Measurements from ENCODE around the gene PHF2. TPM values are rescaled to one million over a fixed set of nuclear protein-coding genes. Genes with fewer than 3 reads are reported as not detected.

Gene PHF2
- total RNA-seq, 1 experiment from 2014 or later: 17.4 TPM

DNA sequence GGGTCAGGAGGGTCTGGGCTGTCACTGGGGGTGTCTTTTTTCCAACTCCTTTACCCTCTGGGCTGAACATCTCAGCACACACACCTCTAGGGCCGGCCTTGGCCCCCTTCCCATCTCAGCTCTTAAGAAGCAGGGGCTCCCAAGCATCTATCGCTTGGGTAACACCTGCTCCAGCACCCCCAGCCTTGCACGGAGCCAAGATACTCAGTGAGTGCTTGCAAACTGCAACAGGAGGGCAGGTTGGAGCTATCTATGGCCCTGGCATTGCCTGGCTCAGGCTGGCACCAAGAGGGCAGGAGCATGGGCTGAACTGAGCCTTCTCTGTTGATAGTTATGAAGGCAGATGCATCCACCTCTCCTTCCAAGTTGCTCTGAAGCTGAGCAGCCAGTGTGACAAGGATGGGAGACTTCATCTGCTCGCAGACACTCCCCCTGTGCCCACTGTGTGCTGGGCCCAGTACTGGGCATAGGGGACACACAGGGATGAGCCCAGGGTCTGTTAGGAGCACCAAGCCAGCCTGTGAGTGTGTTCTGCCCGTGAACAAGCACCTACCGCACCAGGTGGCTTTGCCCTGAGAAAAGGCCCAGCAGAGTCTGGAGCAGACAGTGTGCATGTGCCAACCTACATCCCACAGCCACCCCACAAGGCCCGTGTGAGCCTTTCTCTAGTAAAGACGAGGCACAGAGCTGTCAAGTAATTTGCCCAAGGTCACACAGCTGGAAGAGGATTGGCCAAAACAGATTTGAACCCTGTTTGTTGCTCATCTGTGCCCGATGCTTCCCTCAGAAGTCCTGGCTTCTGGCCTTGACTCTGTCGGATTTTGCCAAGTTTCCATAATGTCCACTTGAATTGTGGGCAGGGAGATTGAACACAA is 58.2 kb downstream of the PHF2 start:
- Histone ChIP-seq H2BK20ac (ENCODE audit: low read depth, low read length, poor library complexity, severe bottlenecking) (no peak overlapping the region), H3T11ph (ENCODE audit: low read length) (no peak overlapping the region), H3K14ac (ENCODE audit: insufficient read depth, low read length) (no peak overlapping the region), H3K4me2 (ENCODE audit: insufficient read depth, insufficient read length, low read length) (no peak overlapping the region), H3K27me3 (ENCODE audit: insufficient read depth, low read length) (no peaks in the 10 kb centered on the region), H2BK15ac (ENCODE audit: low read depth, low read length) (no peak overlapping the region), H3K4me1 (ENCODE audit: insufficient read depth, low read length) (no peaks in the 10 kb centered on the region), H3K27ac (ENCODE audit: insufficient read length, low read depth, low read length) (no peak overlapping the region), H2BK5ac (ENCODE audit: insufficient read length, low read length) (no peak overlapping the region), H3K18ac (ENCODE audit: insufficient read length, low read depth, low read length) (no peak overlapping the region), H3K23ac (ENCODE audit: insufficient read length, low read depth, low read length) (no peak overlapping the region), H3K9ac (ENCODE audit: extremely low read depth, insufficient read length, low read length) (no peak overlapping the region), H2BK120ac (ENCODE audit: low read depth, low read length, poor library complexity, severe bottlenecking) (no peak overlapping the region), H4K20me1 (ENCODE audit: control insufficient read depth, insufficient read depth, insufficient read length) (no peaks in the 10 kb centered on the region), H3K79me2 (ENCODE audit: insufficient read depth, low read length) (no peaks in the 10 kb centered on the region), H4K5ac (ENCODE audit: insufficient read length, low read depth, low read length) (no peak overlapping the region), H2BK12ac (ENCODE audit: insufficient read length, low read depth, low read length) (no peak overlapping the region), H4K91ac (ENCODE audit: insufficient read length, low read depth, low read length) (no peak overlapping the region), H2AFZ (ENCODE audit: low read length) (no peak overlapping the region), H3K9me3 (ENCODE audit: control insufficient read depth, low read depth, low read length) (no peaks in the 10 kb centered on the region), H2AK5ac (ENCODE audit: insufficient read length, low read length) (no peak overlapping the region), H3K23me2 (ENCODE audit: insufficient read length, low read depth, low read length, poor library complexity, severe bottlenecking) (no peaks in the 10 kb centered on the region), H4K8ac (replicated peaks; ENCODE audit: insufficient read length, low read depth, low read length) (no peak overlapping the region), H3K79me1 (ENCODE audit: insufficient read depth, low read depth, low read length, poor library complexity, severe bottlenecking) (no peaks in the 10 kb centered on the region), H3K56ac (ENCODE audit: insufficient read length, low read depth, low read length) (no peak overlapping the region), H3K4ac (ENCODE audit: low read depth, low read length) (no peak overlapping the region)
- Mint-ChIP-seq H3K4me3 (no peak overlapping the region), H3K9me3 (peaks cover 13 to 14% of the 10 kb centered on the region in 2 experiments), H3K36me3 (ENCODE audit: insufficient read depth in 1 of 3, low read depth in 3 of 3) (peaks cover 32 to 43% (median 36%) of the 10 kb centered on the region in 3 experiments), H3K27ac (no peak overlapping the region), H3K27me3 (ENCODE audit: low read depth) (no peaks in the 10 kb centered on the region), H3K4me1 (peaks cover 0 to 3% of the 10 kb centered on the region in 2 experiments; a peak in 1 of 4 replicates)
- DNase-seq: no peak
- no peak for TF ChIP-seq CTCF (conservative IDR thresholded peaks at IDR 0.05)
- WGBS (ENCODE audit: extremely low coverage, insufficient read length, low lambda C conversion rate): no CpG with 5 or more reads among the region's 10 CpGs

Measured in H9 (cell line).